Breast epithelium (tissue), 4 donors: ENCODE data around the gene RPL10. TPM values are rescaled to one million over a fixed set of nuclear protein-coding genes. Genes with fewer than 3 reads are reported as not detected.
A peak's percentile ranks its signal among the peaks of the same experiment; 100 is the strongest.

Source experiments
- DNase-seq, 2 donors: peaks; one replicate each; pipeline ENCODE4 v3.0.0-alpha.2; 2019; ENCODE audit warnings: low spot score in 2 of 2
- H3K27ac ChIP-seq, 2 donors: fragments of 200-600 bp; sonication (generic) in 1 of 2; one replicate each; pipeline ENCODE4 v1.5.1; 2016 to 2019; ENCODE audit warnings: mild to moderate bottlenecking in 1 of 2
- H3K27me3 ChIP-seq, 2 donors: fragments of 200-600 bp; sonication (generic) in 1 of 2; one replicate each; pipeline versions ENCODE4 v1.5.1 to v1.6.0; 2017 to 2019; ENCODE audit warnings: control low read depth in 1 of 2, mild to moderate bottlenecking in 1 of 2
- H3K36me3 ChIP-seq: fragments of 200-600 bp; one replicate; pipeline ENCODE4 v1.5.1; 2019
- H3K4me1 ChIP-seq, 2 donors: fragments of 200-600 bp; sonication (generic); one replicate each; pipeline ENCODE4 v1.5.1; 2016 to 2019; ENCODE audit warnings: control low read depth in 1 of 2
- H3K4me3 ChIP-seq, 3 donors: fragments of 200-600 bp; sonication (generic); 1 replicate in 2 of 3; 2 replicates in 1 of 3; pipeline ENCODE4 v1.5.1; 2016 to 2019; ENCODE audit warnings: mild to moderate bottlenecking in 3 of 3, moderate library complexity in 2 of 3
- H3K9me3 ChIP-seq, 2 donors: fragments of 200-600 bp; sonication (generic) in 1 of 2; one replicate each; pipeline ENCODE4 v1.5.1; 2016 to 2019; ENCODE audit warnings: control low read depth in 1 of 2
- POLR2A ChIP-seq: fragments of 450-650 bp; IDR thresholded peaks from one replicate; pipeline ENCODE4 v1.6.1; 2016; ENCODE audit warnings: antibody characterized with exemption, mild to moderate bottlenecking, moderate library complexity
- POLR2AphosphoS5 ChIP-seq, 3 donors: sonication (generic); formaldehyde crosslinking; IDR thresholded peaks; one replicate each; pipeline ENCODE4 v1.6.1; 2017; ENCODE audit warnings: antibody characterized with exemption in 3 of 3
- intact Hi-C: fragments of 100-400 bp; cut with DNase I; formaldehyde crosslinking; loops from one replicate; pipeline ENCODE4 v1.15.1; 2023; ENCODE audit warnings: low total_unique reads
- total RNA-seq, 3 donors: library from RNA; depleted of rRNA; stranded (reverse); fragments of >200 nt; gene quantifications; one replicate each; pipeline ENCODE4 v1.1.0, GENCODE V29; 2016
- TF ChIP-seq, protein P1 (sequence below), 3 donors: fragments of 450-650 bp; IDR thresholded peaks; one replicate each; pipeline ENCODE4 v1.5.1; 2016 to 2017; ENCODE audit warnings: antibody characterized with exemption in 3 of 3, mild to moderate bottlenecking in 3 of 3, moderate library complexity in 3 of 3

The RPL10 gene
- total RNA-seq, 3 donors from 2014 or later, result 8,496 to 9,265 (median 8,695) TPM

DNA sequence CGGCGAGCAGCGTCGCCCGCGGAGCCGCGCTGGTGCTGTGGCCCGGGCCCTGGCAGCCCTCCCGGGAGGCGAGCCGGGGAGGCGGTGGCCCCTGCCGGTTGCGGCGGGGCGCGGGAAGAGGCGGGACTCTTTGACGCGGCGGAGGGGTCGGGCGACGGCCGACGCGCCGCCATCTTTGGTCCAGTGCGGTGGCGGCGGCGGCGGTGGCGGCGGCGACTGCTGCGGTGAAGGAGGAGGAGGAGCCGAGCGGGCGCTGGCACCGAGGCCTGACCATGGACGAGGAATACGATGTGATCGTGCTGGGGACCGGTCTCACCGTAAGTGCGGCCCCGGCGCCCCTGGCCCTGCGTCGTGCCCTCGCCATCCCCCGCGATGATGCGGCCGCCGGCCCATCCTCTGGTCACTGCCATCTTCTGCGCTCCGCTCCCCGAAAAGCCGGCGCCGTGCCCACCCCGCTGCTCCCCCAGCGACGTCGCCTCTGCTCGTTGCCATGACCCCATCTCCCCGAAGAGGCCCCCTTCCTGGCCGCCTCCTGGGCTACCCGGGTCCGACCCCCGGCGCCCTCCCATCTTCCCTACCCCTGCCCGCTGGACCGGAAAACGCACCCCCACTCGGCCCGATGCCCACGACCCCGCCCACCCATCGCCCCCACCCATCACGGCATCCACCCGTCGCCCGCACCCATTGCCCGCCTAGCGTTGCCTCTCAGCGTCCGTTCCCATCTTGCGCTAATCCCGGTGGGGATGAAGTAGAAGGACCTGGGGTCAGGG, 39.0 kb downstream of the RPL10 start, which contains the start of gene GDI1:
Gene GDI1 (plus strand): TSS at position 172 of the 770 bp plus-strand sequence. CDS start 101 bp downstream, at position 273.
- Histone ChIP-seq H3K4me3 (peak within 1 kb of the TSS; percentile 63 to 89 (median 70)), H3K4me1 (no peaks in the 10 kb centered on the region), H3K27me3 (peaks cover 0 to 50% of the 10 kb centered on the region in 2 donors), H3K9me3 (no peaks in the 10 kb centered on the region), H3K36me3 (no peaks in the 10 kb centered on the region), H3K27ac (peak within 1 kb of the TSS; percentile 84 to 96)
- no peak for DNase-seq
- intact Hi-C loops, result loop anchor here (1.0 kb wide), 1 partner anchor 16 kb away; no protein-coding TSS in a partner anchor
- TF ChIP-seq POLR2A, result no peak
- TF ChIP-seq, protein P1, sequence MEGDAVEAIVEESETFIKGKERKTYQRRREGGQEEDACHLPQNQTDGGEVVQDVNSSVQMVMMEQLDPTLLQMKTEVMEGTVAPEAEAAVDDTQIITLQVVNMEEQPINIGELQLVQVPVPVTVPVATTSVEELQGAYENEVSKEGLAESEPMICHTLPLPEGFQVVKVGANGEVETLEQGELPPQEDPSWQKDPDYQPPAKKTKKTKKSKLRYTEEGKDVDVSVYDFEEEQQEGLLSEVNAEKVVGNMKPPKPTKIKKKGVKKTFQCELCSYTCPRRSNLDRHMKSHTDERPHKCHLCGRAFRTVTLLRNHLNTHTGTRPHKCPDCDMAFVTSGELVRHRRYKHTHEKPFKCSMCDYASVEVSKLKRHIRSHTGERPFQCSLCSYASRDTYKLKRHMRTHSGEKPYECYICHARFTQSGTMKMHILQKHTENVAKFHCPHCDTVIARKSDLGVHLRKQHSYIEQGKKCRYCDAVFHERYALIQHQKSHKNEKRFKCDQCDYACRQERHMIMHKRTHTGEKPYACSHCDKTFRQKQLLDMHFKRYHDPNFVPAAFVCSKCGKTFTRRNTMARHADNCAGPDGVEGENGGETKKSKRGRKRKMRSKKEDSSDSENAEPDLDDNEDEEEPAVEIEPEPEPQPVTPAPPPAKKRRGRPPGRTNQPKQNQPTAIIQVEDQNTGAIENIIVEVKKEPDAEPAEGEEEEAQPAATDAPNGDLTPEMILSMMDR (IDR thresholded peaks at IDR 0.05), result no peak
- TF ChIP-seq POLR2AphosphoS5 (IDR thresholded peaks at IDR 0.05), result peak in 2 of 3 donors; percentile 30 to 61

DNA sequence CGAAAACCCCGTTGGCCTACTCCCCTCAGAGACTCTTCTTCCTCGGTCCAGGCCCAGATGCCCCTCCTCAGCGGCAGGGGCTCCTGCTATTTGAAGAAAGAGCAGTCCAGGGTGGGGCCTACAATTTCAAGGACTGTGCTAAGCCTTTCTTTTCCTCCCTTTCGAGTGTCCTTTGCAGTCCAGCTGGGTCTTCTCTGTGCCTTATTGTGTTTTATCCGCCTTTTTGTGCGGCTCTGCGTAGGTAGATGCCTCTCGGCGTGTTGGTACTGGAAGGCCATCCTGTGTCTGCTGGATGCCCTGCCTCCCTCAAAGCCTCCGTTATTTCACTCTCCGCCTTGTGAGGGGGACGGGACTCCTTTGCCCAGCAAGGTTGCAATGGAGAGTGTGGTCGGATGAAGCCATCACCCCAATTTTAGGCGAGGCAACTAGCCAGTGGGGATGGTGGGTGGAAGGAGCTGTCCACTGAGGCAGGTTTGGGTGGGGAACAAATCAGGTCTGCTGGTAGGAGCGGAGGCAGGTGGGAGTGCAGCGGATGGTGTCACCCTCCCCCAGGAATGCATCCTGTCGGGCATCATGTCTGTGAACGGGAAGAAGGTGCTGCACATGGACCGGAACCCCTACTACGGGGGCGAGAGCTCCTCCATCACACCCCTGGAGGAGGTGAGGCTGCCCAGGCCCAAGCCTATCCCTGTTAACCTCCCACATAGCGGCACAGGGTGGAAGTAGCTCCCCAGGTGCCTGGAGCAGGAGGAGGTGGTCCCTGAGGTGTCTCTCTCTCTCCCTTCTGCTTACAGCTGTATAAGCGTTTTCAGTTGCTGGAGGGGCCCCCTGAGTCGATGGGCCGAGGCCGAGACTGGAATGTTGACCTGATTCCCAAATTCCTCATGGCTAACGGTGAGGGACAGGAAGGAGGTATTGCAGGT, 40.1 kb downstream of the RPL10 start:
- H3K9me3 ChIP-seq, result no peaks in the 10 kb centered on the region
- H3K36me3 ChIP-seq, result no peaks in the 10 kb centered on the region
- intact Hi-C loops, result no loop called here
- no peak for DNase-seq
- peaks cover 0 to 51% of the 10 kb centered on the region in 2 donors for H3K27me3 ChIP-seq
- TF ChIP-seq, protein P1 (IDR thresholded peaks at IDR 0.05), result no peak
- TF ChIP-seq POLR2A (no peak), POLR2AphosphoS5 (IDR thresholded peaks at IDR 0.05) (no peak)
- H3K27ac ChIP-seq, result peak overlapping the region in 1 of 2 donors; percentile 96
- H3K4me1 ChIP-seq, result no peaks in the 10 kb centered on the region
- H3K4me3 ChIP-seq, result peak overlapping the region; percentile 63 to 89 (median 70)

DNA sequence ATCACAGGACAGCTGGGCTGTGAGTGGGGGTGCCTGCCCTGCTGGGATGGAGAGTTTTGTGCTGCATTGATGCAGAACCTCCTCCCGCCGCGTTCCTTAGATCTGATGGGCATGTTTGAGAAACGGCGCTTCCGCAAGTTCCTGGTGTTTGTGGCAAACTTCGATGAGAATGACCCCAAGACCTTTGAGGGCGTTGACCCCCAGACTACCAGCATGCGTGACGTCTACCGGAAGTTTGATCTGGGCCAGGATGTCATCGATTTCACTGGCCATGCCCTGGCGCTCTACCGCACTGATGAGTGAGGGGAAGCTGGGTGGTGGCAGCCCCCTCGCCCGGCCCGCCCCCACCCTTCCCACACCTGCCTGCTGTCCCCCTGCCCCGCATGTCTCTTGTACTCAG, 41.7 kb downstream of the RPL10 start:
- intact Hi-C loops, result no loop called here
- no peak overlapping the region for H3K4me3 ChIP-seq
- DNase-seq, result no peak
- H3K36me3 ChIP-seq, result no peaks in the 10 kb centered on the region
- H3K27me3 ChIP-seq, result peaks cover 0 to 40% of the 10 kb centered on the region in 2 donors
- no peak overlapping the region for H3K27ac ChIP-seq
- no peaks in the 10 kb centered on the region for H3K9me3 ChIP-seq
- no peak for TF ChIP-seq POLR2AphosphoS5 (IDR thresholded peaks at IDR 0.05)
- TF ChIP-seq POLR2A, result no peak
- TF ChIP-seq, protein P1 (IDR thresholded peaks at IDR 0.05), result no peak
- H3K4me1 ChIP-seq, result no peaks in the 10 kb centered on the region

DNA sequence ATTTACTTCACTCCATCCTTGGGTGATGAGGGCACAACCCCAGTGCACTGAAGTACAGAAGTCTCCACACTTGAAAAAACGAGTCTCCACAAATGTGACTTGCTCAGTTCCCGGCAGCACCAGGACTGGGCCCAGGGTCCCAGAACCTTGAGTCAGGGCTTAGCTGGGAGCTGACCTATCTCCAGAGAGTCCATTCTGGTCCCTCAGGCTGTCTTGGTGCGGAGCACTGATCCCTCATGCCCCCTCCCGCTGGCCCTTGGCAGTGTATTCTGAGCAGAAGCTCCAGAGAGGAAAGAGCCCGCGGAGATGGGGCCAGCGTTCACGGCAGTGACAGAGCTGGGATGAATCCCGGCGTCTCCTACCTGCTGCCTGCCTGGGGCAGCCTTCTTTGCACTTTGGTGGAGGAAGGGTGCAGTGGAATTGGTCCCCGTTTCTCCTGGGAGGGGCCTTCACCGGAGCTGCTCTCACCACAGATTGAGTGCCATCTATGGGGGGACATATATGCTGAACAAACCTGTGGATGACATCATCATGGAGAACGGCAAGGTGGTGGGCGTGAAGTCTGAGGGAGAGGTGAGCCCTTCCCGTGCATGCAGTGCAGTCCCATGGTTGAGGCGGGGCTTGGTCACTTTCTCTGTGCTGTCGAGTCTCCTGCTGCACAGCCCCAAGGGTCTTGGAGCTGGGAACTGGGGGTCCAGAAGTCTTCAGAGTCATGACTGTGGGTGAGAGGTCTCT, 42.6 kb downstream of the RPL10 start:
- Histone ChIP-seq H3K4me3 (no peak overlapping the region), H3K4me1 (no peaks in the 10 kb centered on the region), H3K27me3 (peaks cover 0 to 45% of the 10 kb centered on the region in 2 donors), H3K27ac (no peak overlapping the region), H3K9me3 (no peaks in the 10 kb centered on the region), H3K36me3 (no peaks in the 10 kb centered on the region)
- DNase-seq, result no peak
- TF ChIP-seq POLR2A (no peak), POLR2AphosphoS5 (IDR thresholded peaks at IDR 0.05) (no peak)
- TF ChIP-seq, protein P1 (IDR thresholded peaks at IDR 0.05), result no peak
- intact Hi-C loops, result no loop called here
